Activated CD8-positive, alpha-beta T cell treated with anti-CD3 and anti-CD28 coated beads, Interleukin-2, amount 10 ng/mL, durations not matched to agents 7 days and 5 days (primary cell): ENCODE measurements around the gene GPR35. TPM values are rescaled to one million over a fixed set of nuclear protein-coding genes. Genes with fewer than 3 reads are reported as not detected.

Source experiments
- ATAC-seq: fragments of 150-1000 bp; cut with Tn5 transposase; one replicate; pipeline ENCODE4 v1.10.0; 2021; ENCODE audit warnings: moderate library complexity
- CTCF ChIA-PET: fragments of 350-600 bp; sonication (Branson Sonifier 250); formaldehyde crosslinking; loops from one replicate; lab custom pipeline; 2021; ENCODE audit warnings: antibody characterized with exemption; lab: Charles Lee
- POLR2A ChIA-PET: fragments of 350-600 bp; sonication (Branson Sonifier 250); formaldehyde crosslinking; loops from one replicate; lab custom pipeline; 2021; ENCODE audit warnings: antibody characterized with exemption; lab: Charles Lee
- DNase-seq: peaks from one replicate; pipeline ENCODE4 v3.0.0-alpha.2; 2020
- H3K27ac Mint-ChIP-seq: one replicate; pipeline ENCODE4 v1.8.0; 2021; ENCODE audit warnings: mild to moderate bottlenecking, mixed read lengths
- H3K27me3 Mint-ChIP-seq: one replicate; pipeline ENCODE4 v1.8.0; 2021; ENCODE audit warnings: low read depth, mixed read lengths
- H3K36me3 Mint-ChIP-seq: one replicate; pipeline ENCODE4 v1.8.0; 2021; ENCODE audit warnings: low read depth, mixed read lengths
- H3K4me1 Mint-ChIP-seq: one replicate; pipeline ENCODE4 v1.8.0; 2021; ENCODE audit warnings: low read depth, mixed read lengths
- H3K4me3 Mint-ChIP-seq: one replicate; pipeline ENCODE4 v1.8.0; 2021; ENCODE audit warnings: mild to moderate bottlenecking, mixed read lengths
- H3K9me3 Mint-ChIP-seq: one replicate; pipeline ENCODE4 v1.8.0; 2022; ENCODE audit warnings: mixed read lengths; ENCODE audit not compliant: insufficient read depth
- total RNA-seq, 2 experiments: library from RNA; stranded (reverse); gene quantifications; one replicate each; pipeline ENCODE4 v1.2.3, GENCODE V29; 2021

Gene GPR35
- total RNA-seq, 2 experiments from 2014 or later: 21.6 to 23.8 TPM

GRCh38 chr2:240597054-240597418 is 28.2 kb upstream of the GPR35 start:
- H3K4me1 Mint-ChIP-seq: peaks cover 4% of the 10 kb centered on the region
- no peaks in the 10 kb centered on the region for H3K27me3 Mint-ChIP-seq
- POLR2A ChIA-PET: interaction anchor here (1.2 kb wide), 1 partner anchor 16 kb away, joined by 3 read pairs; no protein-coding TSS in a partner anchor

GRCh38 chr2:240597419-240598181 is 27.7 kb upstream of the GPR35 start:
- Mint-ChIP-seq H3K9me3 (no peaks in the 10 kb centered on the region), H3K36me3 (peaks cover 9% of the 10 kb centered on the region), H3K4me1 (peaks cover 4% of the 10 kb centered on the region), H3K27ac (no peak overlapping the region), H3K27me3 (no peaks in the 10 kb centered on the region), H3K4me3 (no peak overlapping the region)
- POLR2A ChIA-PET: interaction anchor here (1.2 kb wide), 1 partner anchor 15 kb away, joined by 3 read pairs; no protein-coding TSS in a partner anchor
- no peak for ATAC-seq
- no peak for DNase-seq
- CTCF ChIA-PET: no interaction called here

More at GRCh38 chr2:240597054-240597418, 28.2 kb upstream of the GPR35 start:
- Mint-ChIP-seq H3K36me3 (peaks cover 12% of the 10 kb centered on the region), H3K9me3 (no peaks in the 10 kb centered on the region), H3K4me3 (no peak overlapping the region), H3K27ac (no peak overlapping the region)
- ATAC-seq (no peak), DNase-seq (no peak)
- CTCF ChIA-PET: no interaction called here

DNA sequence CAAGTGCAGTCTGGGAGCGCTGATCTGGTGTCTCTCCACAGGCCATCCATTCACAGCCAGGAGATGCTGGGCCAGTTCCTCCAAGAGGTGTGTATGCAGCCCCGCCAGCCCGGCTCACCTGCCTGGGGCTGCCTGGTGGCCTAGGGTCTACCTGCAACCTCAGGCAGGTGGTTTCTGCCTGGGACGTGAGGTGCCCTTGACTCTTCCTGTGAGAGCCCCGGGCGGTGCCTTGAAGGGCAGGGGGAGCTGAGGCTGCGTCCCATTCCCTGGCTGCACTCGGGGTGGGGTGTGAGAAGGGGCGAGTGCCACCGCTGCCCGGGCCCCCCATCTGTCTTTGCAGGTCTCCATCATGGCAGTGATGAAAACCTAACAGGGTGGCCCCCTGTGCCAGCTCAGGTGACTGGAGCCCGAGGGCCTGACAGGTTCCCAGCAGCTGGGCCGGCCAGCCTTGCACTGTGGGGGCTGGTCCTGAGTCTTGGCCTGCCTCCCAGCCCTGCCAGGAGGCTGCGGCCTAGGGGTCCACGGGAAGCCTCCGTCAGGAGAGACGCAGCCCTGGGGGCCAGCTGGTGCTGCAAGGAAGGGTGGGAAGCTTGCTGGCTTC is 26.9 kb upstream of the GPR35 start:
- ChIA-PET CTCF (no interaction called here), POLR2A (no interaction called here)
- Mint-ChIP-seq H3K4me1 (peaks cover 4% of the 10 kb centered on the region), H3K36me3 (peaks cover 8% of the 10 kb centered on the region), H3K9me3 (no peaks in the 10 kb centered on the region), H3K4me3 (no peak overlapping the region), H3K27ac (peak overlapping the region; percentile 63), H3K27me3 (no peaks in the 10 kb centered on the region)
- ATAC-seq: no peak
- DNase-seq: no peak

DNA sequence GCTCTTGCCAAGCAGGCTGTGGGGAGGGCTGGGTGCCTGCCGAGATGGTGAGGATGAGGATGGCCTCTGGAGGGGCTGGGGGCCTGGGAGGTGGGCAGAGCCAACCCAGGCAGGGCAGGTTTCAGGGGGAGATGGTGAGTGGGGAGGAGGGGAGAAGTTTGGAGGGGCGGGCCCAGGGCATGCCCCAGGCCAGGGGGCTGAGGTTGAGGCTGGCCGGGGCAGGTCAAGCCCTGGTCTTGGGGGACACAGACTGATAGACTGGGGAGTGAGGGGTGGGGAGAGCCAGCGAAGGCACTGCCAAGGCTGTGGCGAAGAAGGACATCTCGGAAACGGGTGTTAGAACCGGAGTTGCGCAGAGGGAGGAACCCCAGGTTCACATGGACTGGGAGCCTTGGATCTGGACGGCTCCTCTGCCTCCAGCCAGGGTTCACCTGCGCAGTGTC is 26.1 kb upstream of the GPR35 start:
- ChIA-PET POLR2A (no interaction called here), CTCF (no interaction called here)
- H3K9me3 Mint-ChIP-seq: no peaks in the 10 kb centered on the region
- H3K4me1 Mint-ChIP-seq: peaks cover 4% of the 10 kb centered on the region
- no peak for ATAC-seq
- peaks cover 8% of the 10 kb centered on the region for H3K36me3 Mint-ChIP-seq
- DNase-seq: no peak
- no peak overlapping the region for H3K4me3 Mint-ChIP-seq
- peak overlapping the region; percentile 63 for H3K27ac Mint-ChIP-seq
- H3K27me3 Mint-ChIP-seq: no peaks in the 10 kb centered on the region

GRCh38 chr2:240600451-240600961 is 24.8 kb upstream of the GPR35 start:
- no peak overlapping the region for H3K4me3 Mint-ChIP-seq
- CTCF ChIA-PET: no interaction called here
- H3K27ac Mint-ChIP-seq: peak overlapping the region; percentile 60
- H3K4me1 Mint-ChIP-seq: peaks cover 5% of the 10 kb centered on the region
- POLR2A ChIA-PET: no interaction called here
- no peaks in the 10 kb centered on the region for H3K27me3 Mint-ChIP-seq
- ATAC-seq: no peak
- H3K9me3 Mint-ChIP-seq: no peaks in the 10 kb centered on the region
- H3K36me3 Mint-ChIP-seq: peaks cover 8% of the 10 kb centered on the region
- no peak for DNase-seq

DNA sequence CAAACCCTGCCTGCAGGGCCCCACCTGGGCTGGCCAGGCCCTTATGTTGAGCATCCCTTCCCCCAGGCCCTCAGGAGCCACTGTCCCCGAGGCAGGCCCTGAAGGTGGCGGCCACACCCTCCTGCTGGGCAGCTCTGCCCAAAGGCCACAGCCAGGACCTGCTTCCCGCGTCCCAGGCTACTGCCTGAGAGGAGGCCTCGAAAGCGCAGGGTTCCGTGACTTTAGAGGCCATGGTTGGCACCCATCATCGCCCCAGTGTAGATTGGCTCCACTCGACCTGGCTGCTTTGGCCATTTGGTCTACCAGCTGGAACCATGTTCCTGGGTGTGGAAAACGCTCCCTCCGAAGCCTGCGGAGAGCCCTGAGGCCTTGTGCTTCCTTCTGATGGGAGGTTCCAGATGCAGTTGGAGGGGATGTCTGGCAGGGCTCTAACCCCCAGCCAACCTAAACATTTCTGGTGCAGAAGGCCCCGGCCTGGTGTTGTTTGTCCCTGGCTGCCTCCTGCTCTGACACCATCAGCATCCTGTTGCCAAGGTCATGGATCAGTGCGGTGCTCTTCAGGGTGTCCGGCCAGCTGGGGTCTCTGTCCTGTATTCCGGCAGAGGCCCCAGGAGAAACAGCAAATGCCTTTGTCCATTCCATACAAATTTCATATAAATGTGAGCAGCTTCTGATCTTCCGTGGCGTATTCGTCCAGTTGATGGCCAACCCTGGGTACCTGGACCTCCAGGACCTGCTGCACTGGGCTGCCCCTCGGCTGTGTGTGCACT is 24.0 kb upstream of the GPR35 start:
- H3K27ac Mint-ChIP-seq: peak overlapping the region; percentile 39

GRCh38 chr2:240601831-240602160 is 23.5 kb upstream of the GPR35 start:
- DNase-seq (no peak), ATAC-seq (no peak)
- POLR2A ChIA-PET: no interaction called here
- Mint-ChIP-seq H3K27ac (peak overlapping the region; percentile 39), H3K9me3 (no peaks in the 10 kb centered on the region), H3K4me1 (peaks cover 1% of the 10 kb centered on the region), H3K4me3 (no peak overlapping the region), H3K27me3 (no peaks in the 10 kb centered on the region), H3K36me3 (peaks cover 4% of the 10 kb centered on the region)
- CTCF ChIA-PET: no interaction called here

More for the DNA sequence above, 24.0 kb upstream of the GPR35 start:
- Mint-ChIP-seq H3K4me1 (peaks cover 1% of the 10 kb centered on the region), H3K36me3 (peaks cover 4% of the 10 kb centered on the region), H3K4me3 (no peak overlapping the region), H3K9me3 (no peaks in the 10 kb centered on the region), H3K27me3 (no peaks in the 10 kb centered on the region)
- ChIA-PET CTCF (no interaction called here), POLR2A (no interaction called here)
- DNase-seq (no peak), ATAC-seq (no peak)

- peaks cover 1% of the 10 kb centered on the region for H3K4me1 Mint-ChIP-seq
- H3K9me3 Mint-ChIP-seq: no peaks in the 10 kb centered on the region
- H3K36me3 Mint-ChIP-seq: peaks cover 4% of the 10 kb centered on the region
- no peak overlapping the region for H3K4me3 Mint-ChIP-seq
- DNase-seq (no peak), ATAC-seq (no peak)
- H3K27me3 Mint-ChIP-seq: no peaks in the 10 kb centered on the region
- ChIA-PET CTCF (no interaction called here), POLR2A (no interaction called here)
- H3K27ac Mint-ChIP-seq: no peak overlapping the region
Observed at GRCh38 chr2:240602266-240603050, 22.8 kb upstream of the GPR35 start.

GRCh38 chr2:240603081-240603835 is 22.0 kb upstream of the GPR35 start:
- ChIA-PET CTCF (no interaction called here), POLR2A (no interaction called here)
- H3K27ac Mint-ChIP-seq: no peak overlapping the region
- peaks cover 4% of the 10 kb centered on the region for H3K36me3 Mint-ChIP-seq
- no peak for ATAC-seq
- H3K4me3 Mint-ChIP-seq: no peak overlapping the region
- H3K27me3 Mint-ChIP-seq: no peaks in the 10 kb centered on the region
- H3K9me3 Mint-ChIP-seq: no peaks in the 10 kb centered on the region
- H3K4me1 Mint-ChIP-seq: peaks cover 1% of the 10 kb centered on the region
- no peak for DNase-seq

DNA sequence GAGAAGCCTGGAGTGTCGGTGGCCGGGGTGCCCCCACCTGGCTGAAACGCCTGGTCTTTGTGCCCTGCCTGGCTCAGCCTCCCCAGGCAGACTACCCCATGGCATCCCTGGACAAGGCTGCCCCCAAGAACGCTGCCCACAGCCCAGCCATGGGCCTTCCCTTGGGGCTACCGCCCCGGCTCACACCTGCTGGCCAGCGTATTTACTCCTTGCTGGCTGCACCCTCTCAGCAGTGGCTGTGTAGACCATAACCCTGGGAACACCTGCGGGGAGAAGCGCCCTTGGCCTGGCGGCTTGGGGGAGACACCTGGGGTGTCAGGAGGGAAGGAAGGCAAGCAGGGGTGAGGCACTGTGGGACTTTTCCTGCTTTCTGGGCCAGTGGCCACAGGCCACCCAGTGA is 21.4 kb upstream of the GPR35 start:
- Mint-ChIP-seq H3K27me3 (no peaks in the 10 kb centered on the region), H3K27ac (no peak overlapping the region), H3K36me3 (peaks cover 4% of the 10 kb centered on the region), H3K4me3 (no peak overlapping the region), H3K4me1 (peaks cover 1% of the 10 kb centered on the region), H3K9me3 (no peaks in the 10 kb centered on the region)
- no peak for ATAC-seq
- DNase-seq: no peak
- POLR2A ChIA-PET: interaction anchor here (1.1 kb wide), 1 partner anchor 9 kb away, joined by 3 read pairs; no protein-coding TSS in a partner anchor
- CTCF ChIA-PET: no interaction called here
